ENCODE results near the gene BMP7.

GRCh38 chr20:57153238-57153905 is 113.1 kb downstream of the BMP7 start:
- TF ChIP-seq GATA2 (IDR thresholded peaks at IDR 0.05; ENCODE audit: low read depth, low read length) (no peak), GATA3 (IDR thresholded peaks at IDR 0.05; ENCODE audit: low read depth, low read length) (no peak)

Data from SH-SY5Y (cell line).